GM12891 (cell line): ENCODE measurements around the gene TMEM259.

Experiments
- POLR2A ChIP-seq: IDR thresholded peaks from 2 replicates; pipeline ENCODE4 v1.6.1; 2011; ENCODE audit warnings: low read depth, low read length, control low read depth
- POU2F2 ChIP-seq: IDR thresholded peaks from 2 replicates; pipeline ENCODE4 v1.6.1; 2011; ENCODE audit warnings: low read depth, mild to moderate bottlenecking, control low read depth, low read length, moderate library complexity

DNA sequence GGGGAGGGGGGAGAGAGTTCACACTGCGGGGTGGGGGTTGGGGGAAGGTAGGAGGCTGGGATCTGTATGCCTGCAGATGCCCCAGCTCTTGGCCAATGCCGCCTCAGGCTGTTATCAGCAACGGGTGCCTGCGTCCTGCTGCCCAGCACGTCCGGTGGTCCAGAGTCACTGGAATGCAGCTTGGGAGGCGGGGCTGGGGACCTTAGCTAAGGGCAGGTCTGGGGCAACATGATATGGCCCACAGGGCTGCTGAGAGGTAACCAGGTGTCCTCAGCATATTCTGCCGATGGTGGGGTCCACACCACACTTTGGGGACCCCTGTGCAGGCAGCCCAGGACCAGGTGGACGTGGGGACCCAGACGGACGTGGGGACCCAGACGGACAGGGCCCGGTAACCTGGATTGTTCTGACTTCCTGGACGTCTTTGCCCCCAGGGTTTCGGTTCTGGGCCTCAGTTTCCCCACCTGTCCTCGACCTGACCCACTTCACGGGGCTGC, 45.4 kb upstream of the TMEM259 start:
- TF ChIP-seq POU2F2: no peak
- no peak for TF ChIP-seq POLR2A
